HCEC 1CT (cell line): ENCODE measurements around the gene C1orf226.
A peak's percentile ranks its signal among the peaks of the same experiment; 100 is the strongest.
"Not testable (repeated sequence)": the region's sequence is repeated elsewhere in the genome, so short reads cannot be mapped to it uniquely, and the experiment has no call there.

Experiments used
- DNase-seq: peaks from one replicate; pipeline ENCODE4 v3.0.0-alpha.2; 2017

Gene C1orf226

GRCh38 chr1:162381383-162381782 lies at the start of gene C1orf226:
TSS of gene C1orf226 (plus strand) at chr1:162381728. CDS start at chr1:162381902, 174 bp downstream.
- no peak for DNase-seq

- DNase-seq, result no peak
Measured at GRCh38 chr1:162333991-162334390, 47.5 kb upstream of the C1orf226 start.

- DNase-seq, result no peak
Measured at GRCh38 chr1:162335126-162335525, 46.4 kb upstream of the C1orf226 start.

- DNase-seq, result no peak
Measured at GRCh38 chr1:162336621-162337285, 44.8 kb upstream of the C1orf226 start.

- no peak for DNase-seq
Measured at GRCh38 chr1:162342452-162342983, 39.0 kb upstream of the C1orf226 start.

GRCh38 chr1:162343470-162343869 lies 38.1 kb upstream of the C1orf226 start:
- DNase-seq, result no peak

GRCh38 chr1:162347281-162347680 lies 34.2 kb upstream of the C1orf226 start:
- no peak for DNase-seq

GRCh38 chr1:162349635-162350330 lies 31.7 kb upstream of the C1orf226 start:
- DNase-seq, result peak; percentile 70

- no peak for DNase-seq
Measured at GRCh38 chr1:162351246-162351842, 30.2 kb upstream of the C1orf226 start.

GRCh38 chr1:162351874-162352273 lies 29.7 kb upstream of the C1orf226 start:
- DNase-seq, result not testable (repeated sequence)

GRCh38 chr1:162353078-162353477 lies 28.4 kb upstream of the C1orf226 start:
- DNase-seq, result no peak

- DNase-seq, result no peak
Measured at GRCh38 chr1:162353702-162354101, 27.8 kb upstream of the C1orf226 start.

- peak; percentile 48 for DNase-seq
Measured at GRCh38 chr1:162357681-162358266, 23.8 kb upstream of the C1orf226 start.

GRCh38 chr1:162358928-162359327 lies 22.6 kb upstream of the C1orf226 start:
- no peak for DNase-seq

GRCh38 chr1:162359523-162360236 lies 21.8 kb upstream of the C1orf226 start:
- DNase-seq, result no peak

- DNase-seq, result no peak
Measured at GRCh38 chr1:162360237-162360873, 21.2 kb upstream of the C1orf226 start.

GRCh38 chr1:162360874-162361260 lies 20.7 kb upstream of the C1orf226 start:
- no peak for DNase-seq

- no peak for DNase-seq
Measured at GRCh38 chr1:162361349-162361748, 20.2 kb upstream of the C1orf226 start.

- DNase-seq, result no peak
Measured at GRCh38 chr1:162363823-162364222, 17.7 kb upstream of the C1orf226 start.

GRCh38 chr1:162364498-162364897 lies 17.0 kb upstream of the C1orf226 start:
- DNase-seq, result no peak

- DNase-seq, result no peak
Measured at GRCh38 chr1:162365284-162366020, 16.1 kb upstream of the C1orf226 start.

- DNase-seq, result no peak
Measured at GRCh38 chr1:162366149-162366548, 15.4 kb upstream of the C1orf226 start.
